ENCODE results near the gene S1PR1. TPM values are rescaled to one million over a fixed set of nuclear protein-coding genes. Genes with fewer than 3 reads are reported as not detected.

Gene S1PR1
- total and polyA plus RNA-seq, 4 donors, result 35.2 to 130 (median 116) TPM

- Histone ChIP-seq H3K27me3 (ENCODE audit: control insufficient read depth in 3 of 3, insufficient read depth in 3 of 3, low read length in 2 of 3) (no peaks in the 10 kb centered on the region), H3K4me3 (no peak overlapping the region), H3K36me3 (ENCODE audit: control insufficient read depth in 4 of 4, insufficient read depth in 4 of 4, low read length in 4 of 4) (no peaks in the 10 kb centered on the region), H3K4me1 (ENCODE audit: control insufficient read depth in 5 of 5, insufficient read depth in 5 of 5, low read length in 5 of 5) (peaks cover 0 to 12% (median 6%) of the 10 kb centered on the region in 5 donors), H3K9me3 (ENCODE audit: control insufficient read depth in 4 of 4, insufficient read depth in 3 of 4, low read length in 3 of 4) (peaks cover 0 to 1% (median 0%) of the 10 kb centered on the region in 4 donors), H3K27ac (ENCODE audit: low read depth in 1 of 2, low read length in 1 of 2) (peak overlapping the region in 1 of 2 donors; percentile 63), H3K9ac (ENCODE audit: insufficient read depth in 1 of 2, low read length in 2 of 2) (no peak overlapping the region)
- no peak for TF ChIP-seq CTCF (IDR thresholded peaks at IDR 0.05; ENCODE audit: control extremely low read depth, extremely low read depth)
- peak in 1 of 3 donors; percentile 7 for DNase-seq
- peak; percentile 46 for ATAC-seq (ENCODE audit: insufficient read depth, low FRiP score)
These were observed 22.9 kb downstream of the S1PR1 start for GRCh38 chr1:101259744-101260148.

GRCh38 chr1:101260556-101261350 lies 23.9 kb downstream of the S1PR1 start:
- DNase-seq (no peak), ATAC-seq (ENCODE audit: insufficient read depth, low FRiP score) (no peak)
- no peak for TF ChIP-seq CTCF (IDR thresholded peaks at IDR 0.05; ENCODE audit: control extremely low read depth, extremely low read depth)
- no peaks in the 10 kb centered on the region for H3K27me3 ChIP-seq (ENCODE audit: control insufficient read depth in 3 of 3, insufficient read depth in 3 of 3, low read length in 2 of 3)
- 60 to 62% methylated on average over 1 of the region's 1 CpG for WGBS, 2 donors
- H3K9me3 ChIP-seq (ENCODE audit: control insufficient read depth in 4 of 4, insufficient read depth in 3 of 4, low read length in 3 of 4), result peaks cover 0 to 1% (median 0%) of the 10 kb centered on the region in 4 donors
- peaks cover 0 to 17% (median 8%) of the 10 kb centered on the region in 5 donors for H3K4me1 ChIP-seq (ENCODE audit: control insufficient read depth in 5 of 5, insufficient read depth in 5 of 5, low read length in 5 of 5)
- no peak overlapping the region for H3K4me3 ChIP-seq
- no peak overlapping the region for H3K27ac ChIP-seq (ENCODE audit: low read depth in 1 of 2, low read length in 1 of 2)
- no peaks in the 10 kb centered on the region for H3K36me3 ChIP-seq (ENCODE audit: control insufficient read depth in 4 of 4, insufficient read depth in 4 of 4, low read length in 4 of 4)
- H3K9ac ChIP-seq (ENCODE audit: insufficient read depth in 1 of 2, low read length in 2 of 2), result no peak overlapping the region

GRCh38 chr1:101261623-101262022 lies 24.8 kb downstream of the S1PR1 start:
- ATAC-seq (ENCODE audit: insufficient read depth, low FRiP score) (no peak), DNase-seq (no peak)
- H3K9me3 ChIP-seq (ENCODE audit: control insufficient read depth in 4 of 4, insufficient read depth in 3 of 4, low read length in 3 of 4), result peaks cover 0 to 1% (median 0%) of the 10 kb centered on the region in 4 donors
- H3K36me3 ChIP-seq (ENCODE audit: control insufficient read depth in 4 of 4, insufficient read depth in 4 of 4, low read length in 4 of 4), result no peaks in the 10 kb centered on the region
- 70 to 77% methylated on average over 4 of the region's 4 CpGs for WGBS, 2 donors
- no peak overlapping the region for H3K27ac ChIP-seq (ENCODE audit: low read depth in 1 of 2, low read length in 1 of 2)
- H3K4me1 ChIP-seq (ENCODE audit: control insufficient read depth in 5 of 5, insufficient read depth in 5 of 5, low read length in 5 of 5), result peaks cover 0 to 17% (median 8%) of the 10 kb centered on the region in 5 donors
- no peak overlapping the region for H3K9ac ChIP-seq (ENCODE audit: insufficient read depth in 1 of 2, low read length in 2 of 2)
- no peaks in the 10 kb centered on the region for H3K27me3 ChIP-seq (ENCODE audit: control insufficient read depth in 3 of 3, insufficient read depth in 3 of 3, low read length in 2 of 3)
- H3K4me3 ChIP-seq, result no peak overlapping the region
- TF ChIP-seq CTCF (IDR thresholded peaks at IDR 0.05; ENCODE audit: control extremely low read depth, extremely low read depth), result no peak
